ENCODE data around the gene AKAP5.
"Not testable (repeated sequence)": the region's sequence is repeated elsewhere in the genome, so short reads cannot be mapped to it uniquely, and the experiment has no call there.

Gene AKAP5

GRCh38 chr14:64503434-64504309 lies 38.4 kb downstream of the AKAP5 start, which contains the start of gene ZBTB25:
TSS of gene ZBTB25 (minus strand) at chr14:64503838. CDS start at chr14:64490533, 13,305 bp downstream.
- DNase-seq (ENCODE audit: low read depth in 2 of 2), result peak; percentile 88 to 91

- peak; percentile 58 to 63 for DNase-seq (ENCODE audit: low read depth in 2 of 2)
Measured at GRCh38 chr14:64504310-64504896, 39.1 kb downstream of the AKAP5 start, which contains the start of gene ZBTB1. TSS of gene ZBTB1 (plus strand) at chr14:64504770. CDS start at chr14:64521505, 16,735 bp downstream.

- peak; percentile 72 to 74 for DNase-seq (ENCODE audit: low read depth in 2 of 2)
Measured at GRCh38 chr14:64504897-64505794, 39.8 kb downstream of the AKAP5 start.

- no peak for DNase-seq (ENCODE audit: low read depth in 2 of 2)
Measured at GRCh38 chr14:64506721-64507120, 41.4 kb downstream of the AKAP5 start.

- DNase-seq (ENCODE audit: low read depth in 2 of 2), result no peak
Measured at GRCh38 chr14:64507376-64508156, 42.3 kb downstream of the AKAP5 start.

- no peak for DNase-seq (ENCODE audit: low read depth in 2 of 2)
Measured at GRCh38 chr14:64508215-64508776, 43.0 kb downstream of the AKAP5 start.

GRCh38 chr14:64509036-64509435 lies 43.7 kb downstream of the AKAP5 start:
- DNase-seq (ENCODE audit: low read depth in 2 of 2), result no peak

GRCh38 chr14:64510825-64511671 lies 45.7 kb downstream of the AKAP5 start:
- peak; percentile 21 to 28 for DNase-seq (ENCODE audit: low read depth in 2 of 2)

- DNase-seq (ENCODE audit: low read depth in 2 of 2), result no peak
Measured at GRCh38 chr14:64513271-64513670, 48.0 kb downstream of the AKAP5 start.

- DNase-seq (ENCODE audit: low read depth in 2 of 2), result no peak
Measured at GRCh38 chr14:64515053-64515452, 49.8 kb downstream of the AKAP5 start.

GRCh38 chr14:64516969-64517368 lies 51.7 kb downstream of the AKAP5 start:
- no peak for DNase-seq (ENCODE audit: low read depth in 2 of 2)

- DNase-seq (ENCODE audit: low read depth in 2 of 2), result not testable (repeated sequence)
Measured at GRCh38 chr14:64517667-64518066, 52.4 kb downstream of the AKAP5 start.

- no peak for DNase-seq (ENCODE audit: low read depth in 2 of 2)
Measured at GRCh38 chr14:64518229-64518628, 52.9 kb downstream of the AKAP5 start.

- no peak for DNase-seq (ENCODE audit: low read depth in 2 of 2)
Measured at GRCh38 chr14:64520699-64521098, 55.4 kb downstream of the AKAP5 start.

- no peak for DNase-seq (ENCODE audit: low read depth in 2 of 2)
Measured at GRCh38 chr14:64522591-64523355, 57.5 kb downstream of the AKAP5 start.

Data from fibroblast of skin of left biceps (primary cell).